CD1c-positive myeloid dendritic cell (primary cell): ENCODE data around the gene HTR1A.

Experiments
- DNase-seq: peaks from one replicate; pipeline ENCODE4 v3.0.0-alpha.2; 2016; ENCODE audit errors: extremely low spot score

HTR1A gene

GRCh38 chr5:63962279-63962678 is at the start of gene HTR1A:
Gene HTR1A (minus strand): TSS chr5:63962445. CDS start chr5:63961719, 726 bp downstream.
- no peak for DNase-seq

- no peak for DNase-seq
Observed at GRCh38 chr5:64003966-64004365, 41.7 kb upstream of the HTR1A start.

- no peak for DNase-seq
Observed at GRCh38 chr5:64000096-64000495, 37.9 kb upstream of the HTR1A start.

- DNase-seq = no peak
Observed at GRCh38 chr5:63987053-63987452, 24.8 kb upstream of the HTR1A start.

- no peak for DNase-seq
Observed at GRCh38 chr5:63981864-63982263, 19.6 kb upstream of the HTR1A start.

- no peak for DNase-seq
Observed at GRCh38 chr5:63963926-63964325, 1.7 kb upstream of the HTR1A start.

GRCh38 chr5:63963080-63963735 is 963 bp upstream of the HTR1A start:
- DNase-seq = peak; percentile 58

GRCh38 chr5:63961598-63962161 is 565 bp downstream of the HTR1A start:
- DNase-seq = no peak

GRCh38 chr5:63961125-63961597 is 1.1 kb downstream of the HTR1A start:
- DNase-seq = no peak

- DNase-seq = no peak
Observed at GRCh38 chr5:63960646-63961045, 1.6 kb downstream of the HTR1A start.

GRCh38 chr5:63959177-63959982 is 2.9 kb downstream of the HTR1A start:
- DNase-seq = no peak

- no peak for DNase-seq
Observed at GRCh38 chr5:63958654-63959053, 3.6 kb downstream of the HTR1A start.

GRCh38 chr5:63957617-63958016 is 4.6 kb downstream of the HTR1A start:
- DNase-seq = no peak

GRCh38 chr5:63953217-63953616 is 9.0 kb downstream of the HTR1A start:
- DNase-seq = no peak

GRCh38 chr5:63935103-63935502 is 27.1 kb downstream of the HTR1A start:
- no peak for DNase-seq

- DNase-seq = no peak
Observed at GRCh38 chr5:63931836-63932235, 30.4 kb downstream of the HTR1A start.

GRCh38 chr5:63928451-63928850 is 33.8 kb downstream of the HTR1A start:
- no peak for DNase-seq

- DNase-seq = no peak
Observed at GRCh38 chr5:63923914-63924313, 38.3 kb downstream of the HTR1A start.

GRCh38 chr5:63919763-63920478 is 42.3 kb downstream of the HTR1A start:
- no peak for DNase-seq

GRCh38 chr5:63916786-63917185 is 45.5 kb downstream of the HTR1A start:
- no peak for DNase-seq

GRCh38 chr5:63911871-63912270 is 50.4 kb downstream of the HTR1A start:
- DNase-seq = no peak
